HUDEP-2 (cell line): ENCODE data around the gene DICER1.

Experiments
- DNase-seq, 76 experiments: peaks; one replicate each; lab custom pipeline; 2025; ENCODE audit not compliant: unreplicated experiment in 76 of 76; lab: John Stamatoyannopoulos, UW

Gene DICER1

DNA sequence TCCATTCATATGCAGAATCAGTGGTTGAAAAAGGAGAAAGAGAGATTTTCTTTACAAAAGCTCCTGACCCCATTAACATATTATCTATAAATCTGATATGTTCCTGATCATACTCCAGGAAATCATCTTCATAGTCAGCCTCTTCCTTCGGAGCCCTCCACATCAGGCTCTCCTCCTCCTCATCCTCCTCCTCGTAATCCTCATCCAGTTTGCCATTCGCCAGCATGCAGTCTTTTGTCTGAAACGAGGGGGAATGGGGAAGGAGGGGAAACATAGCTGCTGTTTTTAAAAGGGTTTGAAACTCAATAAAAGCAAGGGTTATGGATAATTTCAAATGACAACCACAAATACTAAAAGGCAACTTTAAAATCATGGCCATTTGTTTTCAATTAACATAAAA lies 60.9 kb downstream of the DICER1 start:
- DNase-seq, result no peak

DNA sequence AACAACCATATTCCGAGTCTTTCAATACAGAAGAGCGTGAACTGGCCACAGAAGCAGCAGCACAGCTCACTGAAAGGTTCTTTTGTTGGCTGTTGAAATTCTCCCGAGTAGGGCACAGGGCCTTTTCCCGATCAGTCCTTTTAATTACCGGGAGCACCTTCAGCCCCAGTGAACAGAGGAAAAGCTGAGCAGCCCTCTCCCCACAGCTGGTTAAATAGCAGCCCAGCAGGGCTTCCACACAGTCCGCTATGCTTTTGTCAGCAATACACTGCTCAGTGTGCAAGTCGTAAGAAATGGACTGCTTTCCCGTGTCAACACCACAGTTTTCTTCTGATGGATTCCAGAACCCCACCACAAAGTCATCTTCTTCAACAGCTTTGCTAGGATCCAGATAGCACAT lies 61.3 kb downstream of the DICER1 start:
- DNase-seq, result no peak

DNA sequence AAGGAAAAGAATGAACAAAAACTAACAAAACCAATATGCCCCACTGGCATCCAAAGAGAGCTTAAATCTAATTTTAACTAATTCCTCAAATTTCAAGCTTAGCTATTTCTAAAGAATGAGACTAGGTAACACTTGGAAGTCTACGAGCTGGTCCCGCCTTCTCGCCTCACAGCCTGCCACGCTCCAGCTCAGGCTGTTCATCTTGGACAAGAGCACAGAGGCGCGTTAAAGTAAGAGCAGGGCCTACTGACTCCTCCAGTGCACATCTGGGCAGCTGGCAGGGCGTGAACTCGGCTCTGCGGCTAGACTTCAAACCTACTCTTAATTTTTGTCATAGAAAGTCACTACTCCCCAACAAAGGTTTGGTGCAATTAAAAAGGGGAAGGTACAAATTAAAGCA lies 64.6 kb downstream of the DICER1 start:
- no peak for DNase-seq

DNA sequence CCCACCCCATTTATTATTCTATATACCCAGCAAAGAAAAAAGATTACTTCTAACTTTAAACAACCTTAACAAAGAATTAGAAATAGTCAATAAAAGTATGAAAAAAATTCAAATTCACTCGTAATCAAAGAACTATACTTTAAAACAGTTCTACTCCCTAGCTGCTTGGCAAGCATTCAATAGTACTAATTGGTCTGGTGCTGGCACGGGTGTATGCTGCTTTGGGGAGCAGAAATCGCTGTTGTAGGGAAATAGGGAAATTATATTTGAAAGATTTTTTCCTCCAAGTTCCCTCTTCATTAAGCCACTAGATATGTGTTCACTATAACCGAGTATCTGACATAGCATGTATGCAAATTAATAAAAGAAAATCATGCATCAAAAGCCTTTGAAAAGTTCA lies 65.7 kb downstream of the DICER1 start:
- no peak for DNase-seq

DNA sequence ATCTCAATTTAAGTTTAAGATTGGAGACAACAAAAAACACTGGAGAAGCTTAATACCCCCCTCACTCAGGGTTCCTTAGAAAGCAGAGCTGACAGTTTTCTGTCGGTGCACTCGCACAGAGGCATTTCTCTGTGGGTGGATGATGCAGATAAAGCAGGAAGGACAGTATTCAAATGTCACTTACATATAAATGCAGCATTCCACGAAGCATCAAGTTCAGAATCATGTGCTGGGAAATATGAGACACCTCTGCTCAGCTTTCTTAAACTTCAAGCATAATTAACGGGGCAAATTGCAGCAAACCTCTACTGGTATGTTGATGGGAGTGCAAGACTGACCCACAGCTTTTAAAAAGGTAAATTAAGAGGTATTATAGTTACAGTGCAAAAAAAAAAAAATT lies 68.7 kb downstream of the DICER1 start:
- no peak for DNase-seq

DNA sequence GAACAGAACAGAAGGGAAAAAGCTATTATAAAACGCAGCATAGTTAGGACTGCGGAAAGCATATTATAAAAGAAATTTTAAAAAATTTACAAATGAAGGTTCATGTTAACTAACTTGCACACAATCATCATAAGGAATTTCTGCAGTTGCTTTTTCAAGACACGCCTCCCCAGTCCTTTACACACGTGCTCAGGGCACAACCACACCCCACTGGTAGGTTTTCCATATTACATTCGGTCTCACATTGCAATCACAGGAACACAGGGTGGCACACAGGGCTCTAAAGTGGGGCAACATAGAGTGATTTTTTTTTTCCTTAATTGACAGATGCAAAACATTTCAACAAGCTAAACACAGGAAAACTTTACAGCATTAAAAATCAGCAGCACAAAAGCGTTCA lies 69.7 kb downstream of the DICER1 start:
- no peak for DNase-seq

DNA sequence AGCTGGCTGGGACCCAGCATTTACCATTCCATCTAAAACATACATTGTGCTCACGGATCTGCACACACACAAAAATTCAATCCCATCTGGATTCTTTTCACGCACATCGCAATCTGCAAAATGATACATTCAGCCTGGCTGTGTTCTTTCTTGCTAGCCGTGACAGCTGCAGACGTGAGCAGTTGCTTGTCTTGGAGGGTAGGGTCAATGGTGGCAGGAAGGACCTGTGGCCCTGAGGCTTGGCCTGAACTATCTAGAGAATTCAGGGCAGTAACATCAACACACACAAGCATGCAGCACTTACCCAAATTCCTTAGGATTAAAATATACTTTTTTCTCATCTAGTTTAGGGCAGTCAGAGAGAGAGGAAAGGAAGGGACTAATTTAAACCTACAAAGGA lies 72.0 kb downstream of the DICER1 start:
- no peak for DNase-seq

DNA sequence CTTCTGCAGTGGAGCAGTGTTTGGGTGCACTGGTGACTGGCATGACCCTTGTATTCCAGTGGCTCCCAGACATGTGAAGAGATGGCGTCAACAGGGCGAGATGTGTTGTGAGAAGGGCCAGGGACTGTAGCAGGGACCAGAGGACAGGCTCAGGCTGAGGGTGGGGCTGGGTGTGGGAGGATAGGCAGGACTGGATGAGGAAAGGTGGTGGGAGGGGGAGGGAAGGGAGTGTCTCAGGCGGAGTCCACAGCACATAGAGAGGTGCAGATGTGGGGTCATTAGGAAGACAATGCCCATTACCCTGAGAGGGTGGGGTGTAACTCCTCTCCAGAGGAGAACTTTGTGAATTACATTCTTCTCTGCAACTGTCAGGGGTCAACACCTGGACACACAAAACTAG lies 78.5 kb downstream of the DICER1 start:
- no peak for DNase-seq

DNA sequence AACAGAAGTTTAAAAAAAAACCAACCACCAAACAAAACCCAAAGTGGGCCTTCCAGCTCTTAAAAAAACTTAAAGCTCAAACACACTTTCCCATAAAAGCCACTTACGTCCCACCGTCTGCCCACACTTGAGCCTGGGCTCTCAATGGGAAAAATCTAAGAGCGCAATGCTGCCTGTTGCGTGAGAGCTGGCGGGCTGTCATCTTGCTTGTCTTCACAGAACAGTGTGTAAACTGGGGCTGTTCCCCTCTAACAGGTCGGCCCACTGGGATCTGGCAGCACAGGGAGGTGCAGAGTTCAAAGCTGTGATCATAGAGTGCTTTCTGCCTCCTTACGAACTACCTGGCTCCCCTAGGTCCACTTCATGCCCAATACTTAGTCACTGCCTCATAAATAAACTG lies 80.0 kb downstream of the DICER1 start:
- no peak for DNase-seq

DNA sequence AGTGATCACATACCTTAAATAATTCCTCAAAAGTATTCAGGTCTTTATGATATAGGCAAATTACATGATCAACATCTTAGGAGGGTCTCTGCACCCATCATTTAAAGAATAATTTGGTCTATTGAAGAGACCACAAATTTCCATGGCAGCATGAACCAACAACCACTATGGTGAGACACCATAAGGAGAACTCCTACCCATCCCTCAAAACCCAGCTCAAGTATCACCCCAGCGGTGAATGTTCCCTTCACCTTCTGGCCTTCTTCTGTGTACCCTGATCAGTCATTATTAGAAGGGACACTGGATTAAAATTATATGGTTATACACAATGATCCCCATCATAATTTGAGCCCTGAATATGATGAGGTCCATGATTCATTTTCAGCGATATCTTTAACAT lies 81.5 kb downstream of the DICER1 start:
- DNase-seq, result no peak

DNA sequence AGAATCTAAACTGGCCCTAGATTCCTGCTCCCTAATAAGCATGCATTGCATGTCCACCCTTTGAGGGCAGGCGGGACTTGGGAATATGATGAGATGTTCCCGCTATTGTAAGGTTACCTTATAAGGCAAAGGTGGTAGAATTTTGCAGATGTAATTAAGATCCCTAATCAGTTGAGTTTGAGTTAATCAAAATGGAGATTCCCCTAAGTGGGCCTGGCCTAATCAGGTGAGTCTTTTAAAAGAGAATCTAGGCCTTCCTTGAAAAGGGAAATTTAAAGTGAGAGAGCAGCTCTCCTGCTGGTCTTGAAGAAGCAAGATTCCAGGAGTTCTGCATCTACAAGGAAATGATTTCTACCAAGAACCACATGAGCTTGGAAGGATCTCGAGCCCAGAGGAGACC lies 83.4 kb downstream of the DICER1 start:
- no peak for DNase-seq

DNA sequence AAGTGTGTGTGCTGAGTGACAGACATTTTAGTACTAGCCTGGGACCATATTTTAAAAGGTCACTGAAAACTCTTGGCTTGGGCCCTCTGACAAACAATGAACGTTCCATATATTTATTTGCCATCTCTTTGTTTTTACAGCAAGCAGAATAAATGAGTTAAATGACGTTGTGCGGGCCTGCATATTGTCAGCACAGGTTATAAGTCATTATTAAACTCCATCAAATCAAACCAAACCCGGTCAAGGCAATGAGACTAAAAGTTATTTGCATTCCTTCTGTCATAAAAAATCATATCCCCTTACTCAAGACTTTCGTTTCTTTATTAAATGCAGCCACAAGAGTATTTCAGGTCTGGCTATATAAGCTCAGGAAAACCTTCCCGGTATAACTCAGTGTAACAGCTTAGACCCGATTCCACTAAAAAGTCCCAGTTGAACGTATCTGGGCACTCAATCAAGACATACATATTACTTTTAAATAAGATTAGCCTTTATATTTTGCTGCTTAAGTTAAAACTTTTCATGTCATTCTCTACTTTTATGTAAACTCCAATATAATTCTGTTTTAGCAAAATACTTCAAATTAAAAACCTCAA lies 84.9 kb downstream of the DICER1 start:
- DNase-seq, result no peak

DNA sequence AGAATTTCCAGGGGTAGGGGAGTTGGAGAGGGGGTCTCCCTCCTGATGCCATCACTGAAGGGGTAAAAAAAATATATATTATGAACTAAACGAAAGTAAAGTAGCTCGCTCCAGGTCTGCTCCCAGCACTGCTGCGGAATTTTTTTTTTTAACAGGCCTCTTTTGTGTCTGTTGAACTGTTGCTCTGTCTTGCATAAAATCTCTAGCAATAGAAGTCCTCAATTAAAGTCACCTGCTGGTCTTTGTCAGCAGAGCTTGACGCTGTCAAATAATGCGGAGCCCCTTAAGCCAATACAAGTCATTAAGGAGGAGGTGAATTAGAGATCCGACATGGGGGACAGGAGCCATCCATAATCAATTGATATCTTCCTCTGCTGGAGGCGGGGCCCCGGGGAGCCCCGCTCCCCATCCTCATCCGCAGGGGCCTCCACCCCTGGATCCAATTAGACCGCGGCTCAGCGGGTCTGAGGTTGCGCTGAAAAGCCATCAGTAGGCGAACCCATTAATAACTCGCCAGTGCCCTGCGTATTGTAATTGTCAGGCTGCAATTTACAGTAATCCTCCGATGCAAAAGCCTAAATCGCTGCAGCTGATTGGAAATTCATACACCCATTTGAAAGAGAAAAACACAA lies 85.6 kb downstream of the DICER1 start:
- DNase-seq, result no peak

DNA sequence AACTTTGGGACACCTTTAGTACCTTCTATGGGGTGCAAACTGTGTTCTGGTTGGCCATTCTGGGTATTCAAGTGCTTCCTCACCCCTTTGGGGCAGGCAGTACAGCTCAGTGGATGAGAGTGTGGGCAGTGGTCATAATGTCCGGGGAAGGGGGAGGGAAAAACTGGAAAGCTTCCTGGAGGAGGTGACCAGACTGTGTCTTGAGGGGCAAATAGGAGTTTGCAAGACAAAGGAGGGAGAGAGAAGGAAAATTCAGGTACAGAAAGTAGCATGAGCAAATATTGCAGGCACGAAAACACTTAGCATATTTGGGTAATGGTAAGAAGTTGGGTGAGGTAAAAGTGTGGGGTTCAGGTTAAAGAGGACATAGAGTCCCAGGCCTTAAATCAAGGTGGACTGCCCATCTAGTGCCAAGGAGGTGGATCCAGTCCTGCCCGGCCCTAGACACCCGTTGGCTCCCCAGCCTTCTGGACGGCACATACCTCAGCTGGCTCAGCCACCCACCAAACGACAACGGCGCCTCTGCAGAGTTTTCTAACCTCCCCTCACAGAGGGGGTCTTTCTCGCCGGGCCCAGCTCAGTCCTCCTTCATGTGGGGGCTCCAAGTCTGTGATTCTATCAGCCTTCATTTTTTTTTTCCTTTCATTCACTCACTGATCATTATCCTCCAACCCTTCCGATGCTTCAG lies 86.4 kb downstream of the DICER1 start:
- DNase-seq, result no peak

DNA sequence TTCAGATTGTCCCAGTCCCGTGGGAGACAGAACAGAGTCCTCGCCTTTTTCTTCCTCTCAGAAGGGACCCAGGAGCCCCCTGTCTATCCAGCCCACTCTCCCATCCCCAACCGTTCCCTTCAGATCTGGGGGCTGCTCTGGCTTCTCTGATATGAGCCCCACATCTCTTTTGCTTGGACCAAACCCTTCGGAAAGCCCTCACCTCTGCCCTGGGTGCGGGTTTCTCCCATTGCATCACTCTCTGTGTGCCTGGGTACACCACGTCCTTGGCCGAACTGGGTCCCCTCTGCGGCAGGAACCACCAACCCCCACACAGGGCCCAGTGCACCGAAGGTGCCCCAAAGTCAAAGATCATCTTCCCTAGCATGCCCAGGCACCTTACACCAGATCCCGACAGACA lies 87.8 kb downstream of the DICER1 start:
- no peak for DNase-seq

DNA sequence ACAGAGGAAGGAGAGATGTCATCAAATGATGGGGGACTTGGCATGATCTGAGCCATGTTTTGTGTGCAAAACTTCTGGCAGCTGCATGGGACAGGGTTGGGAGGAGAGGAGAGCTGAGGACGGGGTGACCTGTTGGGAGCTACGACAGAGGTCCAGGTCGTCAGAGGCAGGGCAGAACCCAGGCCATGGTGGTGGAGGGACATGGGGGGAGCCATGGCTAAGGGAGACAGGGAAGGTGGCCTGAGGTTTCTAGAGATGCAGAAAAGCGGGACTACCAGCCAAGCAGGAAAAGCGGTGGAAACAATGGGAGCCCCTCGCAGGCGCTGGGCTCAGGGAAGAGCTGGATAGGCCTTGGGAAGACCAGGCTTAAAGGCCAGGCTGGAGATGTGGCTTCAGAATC lies 88.3 kb downstream of the DICER1 start:
- DNase-seq, result no peak

DNA sequence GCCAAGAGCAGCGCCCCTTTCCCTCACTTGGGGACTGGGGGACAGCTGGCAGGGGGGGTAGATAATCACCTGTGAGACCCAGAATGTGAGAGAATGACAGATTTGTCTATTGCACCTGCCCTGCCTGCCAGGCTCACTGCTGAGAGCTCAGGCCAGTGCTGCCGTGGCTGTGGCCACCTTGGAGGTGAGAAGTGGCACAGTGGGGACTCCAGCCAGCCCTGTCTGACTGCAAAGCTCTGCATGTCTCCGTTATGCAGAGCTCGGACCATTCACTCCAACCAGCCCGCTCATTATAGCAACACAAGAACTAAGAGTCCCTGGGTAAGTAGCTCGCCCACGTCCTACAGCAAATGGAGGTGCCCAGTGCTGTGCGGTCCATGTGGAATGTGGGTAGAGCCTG lies 88.8 kb downstream of the DICER1 start:
- no peak for DNase-seq

DNA sequence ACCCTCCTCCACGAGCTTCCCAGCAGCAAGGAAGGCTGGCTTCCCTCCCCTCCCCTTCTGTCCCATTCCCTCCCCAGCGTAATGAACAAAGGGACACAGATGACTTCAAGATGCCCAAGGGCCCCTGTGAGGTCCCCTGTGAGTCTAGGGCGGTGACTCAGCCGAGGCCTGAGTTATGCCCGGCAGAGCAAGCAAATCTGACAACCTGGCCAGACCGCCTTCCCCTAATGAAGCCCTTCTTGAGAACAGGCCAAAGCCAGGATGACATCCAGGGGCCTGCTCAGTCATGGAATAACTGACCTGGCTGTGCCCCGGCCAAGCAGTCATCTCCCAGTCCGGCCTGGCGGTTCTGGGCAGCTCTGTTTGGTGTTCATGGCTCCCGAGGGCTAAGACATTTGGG lies 89.2 kb downstream of the DICER1 start:
- no peak for DNase-seq

DNA sequence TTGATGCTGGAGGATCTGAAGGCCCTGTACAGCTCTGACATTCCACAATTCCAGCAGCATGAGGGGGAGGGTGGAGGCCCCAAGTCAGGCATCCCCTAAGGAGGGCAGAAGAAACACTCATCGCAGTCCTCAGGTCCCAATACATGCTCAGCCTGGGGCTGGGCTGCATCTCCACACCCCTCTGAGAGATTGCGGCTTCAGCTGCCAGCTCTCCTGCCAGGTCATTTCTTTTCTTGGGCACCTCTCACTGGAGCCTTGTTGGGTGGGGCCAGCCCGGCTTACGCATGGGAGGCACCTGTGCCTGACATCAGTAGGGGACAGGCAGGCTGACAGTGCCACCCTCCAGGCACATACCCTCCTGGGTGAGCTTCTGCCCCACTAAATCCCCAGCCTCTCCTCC lies 89.8 kb downstream of the DICER1 start:
- no peak for DNase-seq

DNA sequence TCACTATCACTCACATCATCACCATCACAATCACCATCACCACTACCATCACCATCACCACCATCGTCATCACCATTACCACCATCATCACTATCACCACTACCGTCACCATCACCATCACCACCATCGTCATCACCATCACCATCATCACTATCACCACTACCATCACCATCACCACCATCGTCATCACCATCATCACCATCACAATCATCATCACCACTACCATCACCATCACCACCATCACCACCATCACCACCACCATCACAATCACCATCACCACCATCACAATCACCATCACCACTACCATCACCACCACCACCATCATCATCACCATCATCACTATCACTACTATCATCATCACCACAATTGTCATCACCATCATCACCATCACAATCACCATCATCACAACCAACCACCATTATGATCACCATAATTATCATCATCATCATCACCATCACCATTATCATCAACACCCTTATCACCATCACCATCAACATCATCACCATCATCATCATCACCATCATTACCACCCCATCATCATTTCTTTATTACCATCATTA lies 90.8 kb downstream of the DICER1 start:
- no peak for DNase-seq

DNA sequence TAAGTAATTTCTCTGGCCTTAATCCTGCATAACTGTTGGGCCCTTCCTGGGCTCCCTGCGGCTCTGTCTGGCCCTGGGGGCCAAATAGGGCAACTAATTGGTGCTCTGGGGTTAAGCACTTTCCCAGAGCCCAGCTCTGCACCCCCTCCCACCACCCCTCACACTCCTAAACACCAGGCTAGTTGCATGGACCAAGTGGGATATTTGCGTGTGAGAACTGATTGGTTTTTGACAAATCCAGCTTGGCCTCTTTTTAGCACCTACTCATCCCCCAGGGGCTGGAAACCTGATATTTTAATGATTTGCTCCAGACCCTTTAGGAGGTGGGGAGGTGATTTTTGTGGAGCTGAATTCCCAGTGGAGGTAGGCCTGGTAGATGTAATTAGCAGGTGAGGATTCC lies 91.9 kb downstream of the DICER1 start:
- no peak for DNase-seq

DNA sequence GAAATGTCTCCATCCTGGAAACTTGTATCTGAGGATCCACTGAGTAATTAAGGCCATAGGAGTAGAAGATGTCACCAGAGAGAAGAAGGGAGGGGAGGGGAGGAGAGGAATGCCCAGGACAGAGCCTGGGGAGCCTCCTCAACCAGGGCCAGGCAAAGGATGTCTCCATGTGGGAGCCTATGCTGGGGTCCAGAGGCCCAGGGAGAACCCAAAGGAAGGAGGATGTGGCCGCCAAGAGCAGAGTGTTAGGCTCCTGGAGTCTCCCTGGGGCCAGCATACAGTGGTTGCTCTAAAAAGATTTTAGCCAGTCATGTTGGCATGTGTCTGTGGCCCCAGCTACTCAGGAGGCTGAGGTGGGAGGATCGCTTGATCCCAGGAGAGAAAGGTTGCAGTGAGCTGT lies 92.6 kb downstream of the DICER1 start:
- no peak for DNase-seq
